ENCODE measurements around the gene MEST. TPM values are rescaled to one million over a fixed set of nuclear protein-coding genes. Genes with fewer than 3 reads are reported as not detected.
A peak's percentile ranks its signal among the peaks of the same experiment; 100 is the strongest.

MEST gene
- total RNA-seq, 8 experiments from 2014 or later: 17.1 to 438 (median 90.2) TPM

GRCh38 chr7:130468612-130469011 is 23.3 kb upstream of the MEST start:
- 91 to 100% (median 100%) methylated on average over 1 of the region's 1 CpG; no CpG with 5 or more reads in 1 of the 10 experiments for WGBS, 10 experiments
- in situ Hi-C loops (cut with MboI; ENCODE audit: low pct_unique_long_range_greater_than_20kb in 2 of 9, low sequenced_read_pairs in 9 of 9, unreplicated experiment in 9 of 9): no loop called here
- Histone ChIP-seq H3K4me1 (replicated peaks in 1 of 2) (peaks cover 0 to 3% of the 10 kb centered on the region in 2 donors), H3K27ac (no peak overlapping the region), H3K4me3 (no peak overlapping the region)
- ATAC-seq (replicated peaks in 6 of 8): no peak

GRCh38 chr7:130471974-130472373 is 19.9 kb upstream of the MEST start:
- in situ Hi-C loops (cut with MboI; ENCODE audit: low pct_unique_long_range_greater_than_20kb in 2 of 9, low sequenced_read_pairs in 9 of 9, unreplicated experiment in 9 of 9): no loop called here
- Histone ChIP-seq H3K4me1 (replicated peaks in 1 of 2) (peaks cover 17 to 30% of the 10 kb centered on the region in 2 donors), H3K4me3 (no peak overlapping the region), H3K27ac (no peak overlapping the region)
- no peak for ATAC-seq (replicated peaks in 6 of 8)
- WGBS, 10 experiments: 0 to 100% (median 67%) methylated on average over 1 to 2 of the region's 2 CpGs; no CpG with 5 or more reads in 3 of the 10 experiments

GRCh38 chr7:130473289-130473688 is 18.6 kb upstream of the MEST start:
- Histone ChIP-seq H3K4me3 (no peak overlapping the region), H3K27ac (no peak overlapping the region), H3K4me1 (replicated peaks in 1 of 2) (peaks cover 17 to 30% of the 10 kb centered on the region in 2 donors)
- no peak for ATAC-seq (replicated peaks in 6 of 8)
- in situ Hi-C loops (cut with MboI; ENCODE audit: low pct_unique_long_range_greater_than_20kb in 2 of 9, low sequenced_read_pairs in 9 of 9, unreplicated experiment in 9 of 9): no loop called here

GRCh38 chr7:130473876-130474275 is 18.0 kb upstream of the MEST start:
- in situ Hi-C loops (cut with MboI; ENCODE audit: low pct_unique_long_range_greater_than_20kb in 2 of 9, low sequenced_read_pairs in 9 of 9, unreplicated experiment in 9 of 9): no loop called here
- Histone ChIP-seq H3K4me3 (no peak overlapping the region), H3K27ac (no peak overlapping the region), H3K4me1 (replicated peaks in 1 of 2) (peaks cover 17 to 30% of the 10 kb centered on the region in 2 donors)
- 39 to 100% (median 83%) methylated on average over 1 to 3 of the region's 4 CpGs; no CpG with 5 or more reads in 2 of the 10 experiments for WGBS, 10 experiments
- peak in 5 of 8 experiments; percentile 60 to 94 (median 65) for ATAC-seq (replicated peaks in 6 of 8)

GRCh38 chr7:130475776-130476175 is 16.1 kb upstream of the MEST start:
- Histone ChIP-seq H3K27ac (peak overlapping the region in 1 of 2 donors; percentile 7), H3K4me1 (replicated peaks in 1 of 2) (peaks cover 17 to 30% of the 10 kb centered on the region in 2 donors), H3K4me3 (no peak overlapping the region)
- in situ Hi-C loops (cut with MboI; ENCODE audit: low pct_unique_long_range_greater_than_20kb in 2 of 9, low sequenced_read_pairs in 9 of 9, unreplicated experiment in 9 of 9): loop anchor here in 2 of 9 experiments (25.0 kb wide), 2 partner anchors 188 to 263 kb away; partner anchors contain the start of genes CPA4 (in 1 of the 2), SSMEM1 (in 1 of the 2) and TMEM209 (in 1 of the 2)
- peak in 5 of 8 experiments; percentile 37 to 62 (median 47) for ATAC-seq (replicated peaks in 6 of 8)
- WGBS, 10 experiments: 0 to 57% (median 32%) methylated on average over 2 to 7 of the region's 7 CpGs

- peaks cover 17 to 30% of the 10 kb centered on the region in 2 donors for H3K4me1 ChIP-seq (replicated peaks in 1 of 2)
- 24 to 100% (median 50%) methylated on average over 2 to 8 of the region's 9 CpGs for WGBS, 10 experiments
- peak in 4 of 8 experiments; percentile 34 to 60 (median 54) for ATAC-seq (replicated peaks in 6 of 8)
- peak overlapping the region in 1 of 2 donors; percentile 7 for H3K27ac ChIP-seq
- no peak overlapping the region for H3K4me3 ChIP-seq
- in situ Hi-C loops (cut with MboI; ENCODE audit: low pct_unique_long_range_greater_than_20kb in 2 of 9, low sequenced_read_pairs in 9 of 9, unreplicated experiment in 9 of 9): loop anchor here in 2 of 9 experiments (25.0 kb wide), 2 partner anchors 189 to 264 kb away; partner anchors contain the start of genes CPA4 (in 1 of the 2), SSMEM1 (in 1 of the 2) and TMEM209 (in 1 of the 2)
These were observed 15.4 kb upstream of the MEST start for GRCh38 chr7:130476297-130477150.

GRCh38 chr7:130478991-130479390 is 12.9 kb upstream of the MEST start:
- 45 to 100% (median 81%) methylated on average over 2 to 3 of the region's 3 CpGs; no CpG with 5 or more reads in 2 of the 10 experiments for WGBS, 10 experiments
- no peak overlapping the region for H3K27ac ChIP-seq
- in situ Hi-C loops (cut with MboI; ENCODE audit: low pct_unique_long_range_greater_than_20kb in 2 of 9, low sequenced_read_pairs in 9 of 9, unreplicated experiment in 9 of 9): loop anchor here in 2 of 9 experiments (25.0 kb wide), 2 partner anchors 192 to 267 kb away; partner anchors contain the start of genes CPA4 (in 1 of the 2), SSMEM1 (in 1 of the 2) and TMEM209 (in 1 of the 2)
- ATAC-seq (replicated peaks in 6 of 8): no peak
- no peak overlapping the region for H3K4me3 ChIP-seq
- peaks cover 17 to 25% of the 10 kb centered on the region in 2 donors for H3K4me1 ChIP-seq (replicated peaks in 1 of 2)

GRCh38 chr7:130479716-130480400 is 12.0 kb upstream of the MEST start:
- Histone ChIP-seq H3K4me3 (no peak overlapping the region), H3K27ac (no peak overlapping the region), H3K4me1 (replicated peaks in 1 of 2) (peaks cover 14 to 19% of the 10 kb centered on the region in 2 donors)
- WGBS, 10 experiments: 25 to 100% (median 92%) methylated on average over 1 of the region's 1 CpG; no CpG with 5 or more reads in 1 of the 10 experiments
- in situ Hi-C loops (cut with MboI; ENCODE audit: low pct_unique_long_range_greater_than_20kb in 2 of 9, low sequenced_read_pairs in 9 of 9, unreplicated experiment in 9 of 9): loop anchor here in 2 of 9 experiments (25.0 kb wide), 2 partner anchors 193 to 268 kb away; partner anchors contain the start of genes CPA4 (in 1 of the 2), SSMEM1 (in 1 of the 2) and TMEM209 (in 1 of the 2)
- no peak for ATAC-seq (replicated peaks in 6 of 8)

GRCh38 chr7:130481898-130482297 is 10.0 kb upstream of the MEST start:
- WGBS, 10 experiments: 80 to 100% (median 88%) methylated on average over 1 of the region's 1 CpG; no CpG with 5 or more reads in 3 of the 10 experiments
- no peak overlapping the region for H3K4me3 ChIP-seq
- peaks cover 0 to 5% of the 10 kb centered on the region in 2 donors for H3K4me1 ChIP-seq (replicated peaks in 1 of 2)
- peak in 4 of 8 experiments; percentile 46 to 65 (median 54) for ATAC-seq (replicated peaks in 6 of 8)
- no peak overlapping the region for H3K27ac ChIP-seq
- in situ Hi-C loops (cut with MboI; ENCODE audit: low pct_unique_long_range_greater_than_20kb in 2 of 9, low sequenced_read_pairs in 9 of 9, unreplicated experiment in 9 of 9): loop anchor here in 2 of 9 experiments (25.0 kb wide), 2 partner anchors 195 to 270 kb away; partner anchors contain the start of genes CPA4 (in 1 of the 2), SSMEM1 (in 1 of the 2) and TMEM209 (in 1 of the 2)

- peaks cover 0 to 11% of the 10 kb centered on the region in 2 donors for H3K4me1 ChIP-seq (replicated peaks in 1 of 2)
These were observed 8.9 kb upstream of the MEST start for GRCh38 chr7:130483031-130483430.

GRCh38 chr7:130485734-130486113 is 6.2 kb upstream of the MEST start:
- Histone ChIP-seq H3K4me3 (no peak overlapping the region), H3K27ac (no peak overlapping the region), H3K4me1 (replicated peaks in 1 of 2) (peaks cover 8 to 28% of the 10 kb centered on the region in 2 donors)
- 81 to 100% (median 91%) methylated on average over 2 to 11 of the region's 11 CpGs; no CpG with 5 or more reads in 1 of the 10 experiments for WGBS, 10 experiments
- in situ Hi-C loops (cut with MboI; ENCODE audit: low pct_unique_long_range_greater_than_20kb in 2 of 9, low sequenced_read_pairs in 9 of 9, unreplicated experiment in 9 of 9): loop anchor here in 2 of 9 experiments (25.0 kb wide), 2 partner anchors 198 to 273 kb away; partner anchors contain the start of genes CPA4 (in 1 of the 2), SSMEM1 (in 1 of the 2) and TMEM209 (in 1 of the 2)
- no peak for ATAC-seq (replicated peaks in 6 of 8)

More at GRCh38 chr7:130483031-130483430, 8.9 kb upstream of the MEST start:
- ATAC-seq (replicated peaks in 6 of 8): no peak
- in situ Hi-C loops (cut with MboI; ENCODE audit: low pct_unique_long_range_greater_than_20kb in 2 of 9, low sequenced_read_pairs in 9 of 9, unreplicated experiment in 9 of 9): loop anchor here in 2 of 9 experiments (25.0 kb wide), 2 partner anchors 196 to 271 kb away; partner anchors contain the start of genes CPA4 (in 1 of the 2), SSMEM1 (in 1 of the 2) and TMEM209 (in 1 of the 2)
- no peak overlapping the region for H3K27ac ChIP-seq
- no peak overlapping the region for H3K4me3 ChIP-seq
- 50 to 100% (median 90%) methylated on average over 1 to 3 of the region's 3 CpGs; no CpG with 5 or more reads in 2 of the 10 experiments for WGBS, 10 experiments
